ENCODE data around the gene ADRM1.

- TF ChIP-seq POLR2AphosphoS5 (IDR thresholded peaks at IDR 0.05; ENCODE audit: low read depth) = no peak; the same call in 1 of the 2 replicates
- TF ChIP-seq CREB1 (CRISPR knock-in tag; IDR thresholded peaks at IDR 0.05; ENCODE audit: low read depth) = 0 out of 2 replicates have a peak, but pooled peaks have one; percentile 27
- TF ChIP-seq STAT1 (IDR thresholded peaks at IDR 0.05; ENCODE audit: unreplicated experiment) = no peak
- no peak for TF ChIP-seq CTCF (conservative IDR thresholded peaks at IDR 0.05; ENCODE audit: low read depth in 2 of 2)
- TF ChIP-seq EZH2phosphoT487 (IDR thresholded peaks at IDR 0.05; ENCODE audit: unreplicated experiment) = no peak
- TF ChIP-seq EZH2 (IDR thresholded peaks at IDR 0.05; ENCODE audit: low read depth, unreplicated experiment) = no peak
- no peak for TF ChIP-seq ZNF114 (CRISPR knock-in tag; IDR thresholded peaks at IDR 0.05)
Measured at GRCh38 chr20:62355516-62355877, 52.7 kb downstream of the ADRM1 start.

All from GM23338 (cell line).